A673 (cell line): ENCODE results near the gene VPS13C.

Source experiments
- EZH2 ChIP-seq: fragments of 200-600 bp; sonication (generic); IDR thresholded peaks from 2 replicates; pipeline ENCODE4 v1.6.1; 2017; ENCODE audit warnings: borderline replicate concordance, low read depth, mild to moderate bottlenecking, mixed read lengths, antibody characterized with exemption, low read length; ENCODE audit not compliant: poor library complexity, severe bottlenecking
- TF ChIP-seq, protein P1 (sequence below): fragments of 300-800, 200-600 bp; sonication (generic); conservative IDR thresholded peaks from 2 replicates; pipeline ENCODE4 v1.5.1; 2017; ENCODE audit warnings: low read depth, mild to moderate bottlenecking, antibody characterized with exemption, low read length, moderate library complexity, mixed read lengths

DNA sequence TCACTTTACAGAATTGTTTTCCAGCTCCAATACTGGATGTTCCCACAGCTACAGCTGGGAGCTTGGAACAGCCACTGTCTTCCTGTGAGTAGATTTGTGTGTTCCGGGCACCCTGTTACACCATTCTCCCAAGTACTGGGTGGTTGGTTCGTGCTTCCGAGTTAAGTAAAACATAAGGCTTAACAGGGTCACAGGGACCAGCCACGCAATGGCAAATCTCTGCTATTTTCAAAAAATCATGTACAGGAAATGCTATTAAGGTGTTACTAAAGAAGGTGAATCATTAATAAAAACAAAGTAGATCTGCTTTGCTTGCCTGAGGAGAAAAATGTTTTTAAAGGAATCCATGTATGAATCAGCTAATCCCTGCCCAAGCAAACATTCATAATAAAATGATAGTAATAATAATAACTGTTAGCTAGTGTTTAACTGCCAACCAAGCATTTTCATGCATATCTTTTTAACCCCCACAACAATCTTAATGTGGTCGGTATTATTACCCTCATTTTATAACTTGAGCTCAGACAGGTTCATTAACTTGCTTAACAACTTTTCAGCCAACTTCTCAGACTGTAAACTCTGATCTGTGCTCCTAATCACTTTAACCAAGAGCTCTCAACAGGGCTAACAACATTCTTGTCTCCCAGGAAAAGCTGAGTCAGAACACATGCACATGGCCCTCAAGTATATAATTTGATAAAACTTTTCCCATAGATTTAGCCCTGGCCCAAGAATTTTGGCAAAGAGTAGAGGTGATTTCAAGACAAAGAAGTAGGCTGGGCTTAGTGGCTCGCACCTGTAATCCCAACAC is 3.8 kb upstream of the VPS13C start:
- TF ChIP-seq, protein P1, sequence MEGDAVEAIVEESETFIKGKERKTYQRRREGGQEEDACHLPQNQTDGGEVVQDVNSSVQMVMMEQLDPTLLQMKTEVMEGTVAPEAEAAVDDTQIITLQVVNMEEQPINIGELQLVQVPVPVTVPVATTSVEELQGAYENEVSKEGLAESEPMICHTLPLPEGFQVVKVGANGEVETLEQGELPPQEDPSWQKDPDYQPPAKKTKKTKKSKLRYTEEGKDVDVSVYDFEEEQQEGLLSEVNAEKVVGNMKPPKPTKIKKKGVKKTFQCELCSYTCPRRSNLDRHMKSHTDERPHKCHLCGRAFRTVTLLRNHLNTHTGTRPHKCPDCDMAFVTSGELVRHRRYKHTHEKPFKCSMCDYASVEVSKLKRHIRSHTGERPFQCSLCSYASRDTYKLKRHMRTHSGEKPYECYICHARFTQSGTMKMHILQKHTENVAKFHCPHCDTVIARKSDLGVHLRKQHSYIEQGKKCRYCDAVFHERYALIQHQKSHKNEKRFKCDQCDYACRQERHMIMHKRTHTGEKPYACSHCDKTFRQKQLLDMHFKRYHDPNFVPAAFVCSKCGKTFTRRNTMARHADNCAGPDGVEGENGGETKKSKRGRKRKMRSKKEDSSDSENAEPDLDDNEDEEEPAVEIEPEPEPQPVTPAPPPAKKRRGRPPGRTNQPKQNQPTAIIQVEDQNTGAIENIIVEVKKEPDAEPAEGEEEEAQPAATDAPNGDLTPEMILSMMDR, result no peak
- TF ChIP-seq EZH2, result no peak
